Activated CD4-positive, CD25-positive, alpha-beta regulatory T cell treated with anti-CD3 and anti-CD28 coated beads, Interleukin-2, amount 50 U/mL, for 72 hours (primary cell): Measurements from ENCODE around the gene CDV3.

Source experiments
- DNase-seq: peaks from one replicate; pipeline ENCODE4 v3.0.0; 2021

The CDV3 gene

GRCh38 chr3:133606902-133607301 is 33.4 kb downstream of the CDV3 start:
- DNase-seq, result no peak

DNA sequence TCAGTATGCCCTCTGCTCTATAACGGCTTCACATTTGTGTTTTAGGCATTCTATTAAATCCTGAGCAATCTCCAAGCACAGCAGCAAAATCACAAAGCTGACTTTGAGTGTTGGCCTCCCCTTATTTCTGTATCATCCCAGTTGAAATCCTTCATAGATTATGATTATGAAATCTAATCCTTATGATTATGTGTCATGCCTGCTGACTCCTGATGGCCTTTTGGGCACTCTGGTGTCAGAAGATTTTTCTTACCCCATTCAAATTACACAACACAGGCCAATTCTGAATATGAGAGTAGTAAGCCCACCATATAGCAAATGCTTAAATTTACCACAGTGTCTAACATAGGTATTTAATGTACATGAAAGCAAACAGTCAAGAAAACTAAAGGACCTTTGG is 34.3 kb downstream of the CDV3 start:
- no peak for DNase-seq

- no peak for DNase-seq
Observed at GRCh38 chr3:133608388-133608787, 34.9 kb downstream of the CDV3 start.

DNA sequence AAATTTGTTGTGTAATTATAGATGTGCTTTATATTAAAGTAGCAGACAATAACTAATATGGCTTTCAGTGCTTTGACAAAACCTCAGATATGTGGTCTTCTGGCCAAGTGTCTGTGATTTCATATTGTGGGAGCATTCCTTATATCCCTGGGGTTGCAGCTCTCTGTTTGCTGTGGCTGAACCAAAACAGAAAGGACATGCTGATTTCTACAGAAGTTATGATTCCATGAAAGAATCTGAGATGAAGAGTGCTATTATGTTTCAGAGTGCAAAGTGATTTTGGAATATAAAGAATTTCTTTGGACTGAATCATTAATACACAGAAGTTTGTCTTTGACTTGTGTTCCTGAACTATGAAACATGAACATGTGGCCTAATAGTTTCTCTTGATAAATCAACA is 36.5 kb downstream of the CDV3 start:
- DNase-seq, result no peak

- no peak for DNase-seq
Observed at GRCh38 chr3:133611534-133611933, 38.0 kb downstream of the CDV3 start.

DNA sequence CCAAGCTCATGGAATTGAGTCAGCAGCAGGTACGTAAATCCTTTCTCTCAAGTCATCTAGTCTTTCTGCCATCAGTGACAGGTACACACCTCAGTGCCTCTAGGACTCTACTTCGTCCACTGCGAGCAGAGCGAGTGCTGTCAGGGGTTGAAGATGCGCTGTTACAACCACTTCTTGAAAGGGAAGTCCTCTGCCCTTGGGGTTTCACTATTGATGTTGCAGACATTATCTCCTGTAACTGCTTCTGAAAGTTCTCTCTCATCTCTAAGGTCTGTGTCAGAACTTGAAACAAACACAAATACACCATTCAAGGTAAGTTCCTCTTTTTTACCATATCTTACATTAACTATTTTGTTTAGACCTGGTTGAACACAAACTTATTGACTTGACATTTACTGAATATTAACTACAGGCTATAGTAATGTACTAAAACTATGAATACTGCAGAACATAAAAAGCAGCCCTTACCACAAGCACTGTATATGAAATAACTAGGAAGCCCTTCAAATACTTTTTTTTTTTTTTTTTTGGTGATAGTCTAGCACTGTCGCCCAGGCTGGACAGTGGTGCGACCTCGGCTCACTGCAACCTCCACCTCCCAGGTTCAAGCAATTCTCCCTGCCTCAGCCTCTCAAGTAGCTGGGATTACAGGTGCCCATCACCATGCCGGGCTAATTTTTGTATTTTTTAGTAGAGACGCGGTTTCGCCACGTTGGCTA is 46.7 kb downstream of the CDV3 start:
- no peak for DNase-seq

DNA sequence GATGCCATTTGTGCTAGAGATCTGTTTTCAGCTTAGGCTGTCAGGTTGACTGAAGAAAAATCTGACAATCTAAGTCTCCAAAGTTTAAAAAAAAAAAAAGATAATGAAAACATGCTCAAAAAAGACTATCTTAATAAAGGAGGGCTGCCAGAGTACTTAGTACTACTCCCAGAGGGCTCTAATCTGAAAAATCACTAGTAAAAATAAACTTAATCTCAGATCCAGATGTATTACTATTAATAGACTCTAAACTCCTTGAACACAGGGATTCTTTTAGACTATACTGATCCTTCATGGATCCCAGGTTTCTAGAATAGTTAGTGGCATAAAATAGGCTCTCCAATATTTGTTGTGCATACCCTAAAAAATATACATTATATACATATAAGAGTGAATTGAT is 54.3 kb downstream of the CDV3 start:
- no peak for DNase-seq

GRCh38 chr3:133629146-133629545 is 55.7 kb downstream of the CDV3 start:
- DNase-seq, result no peak

GRCh38 chr3:133633439-133633838 is 60.0 kb downstream of the CDV3 start:
- DNase-seq, result no peak
